IPS-15b (cell line): ENCODE results near the gene WNT9B.

ENCODE experiments used
- H3K27me3 ChIP-seq: one replicate; pipeline ENCODE4 v1.6.1; 2013; ENCODE audit warnings: low read length; ENCODE audit not compliant: control insufficient read depth, insufficient read depth
- H3K36me3 ChIP-seq: one replicate; pipeline ENCODE4 v1.6.1; 2013; ENCODE audit warnings: low read length; ENCODE audit not compliant: control insufficient read depth, insufficient read depth
- H3K4me1 ChIP-seq: one replicate; pipeline ENCODE4 v1.6.1; 2013; ENCODE audit warnings: mild to moderate bottlenecking, low read length; ENCODE audit not compliant: control insufficient read depth, insufficient read depth
- H3K4me3 ChIP-seq: one replicate; pipeline ENCODE4 v1.5.1; 2013; ENCODE audit warnings: low read depth, low read length
- H3K9ac ChIP-seq: one replicate; pipeline ENCODE4 v1.6.1; 2013; ENCODE audit warnings: low read depth, mild to moderate bottlenecking, low read length
- H3K9me3 ChIP-seq: one replicate; pipeline ENCODE4 v1.6.1; 2013; ENCODE audit warnings: mild to moderate bottlenecking, low read length; ENCODE audit not compliant: control insufficient read depth, insufficient read depth

WNT9B gene, protein sequence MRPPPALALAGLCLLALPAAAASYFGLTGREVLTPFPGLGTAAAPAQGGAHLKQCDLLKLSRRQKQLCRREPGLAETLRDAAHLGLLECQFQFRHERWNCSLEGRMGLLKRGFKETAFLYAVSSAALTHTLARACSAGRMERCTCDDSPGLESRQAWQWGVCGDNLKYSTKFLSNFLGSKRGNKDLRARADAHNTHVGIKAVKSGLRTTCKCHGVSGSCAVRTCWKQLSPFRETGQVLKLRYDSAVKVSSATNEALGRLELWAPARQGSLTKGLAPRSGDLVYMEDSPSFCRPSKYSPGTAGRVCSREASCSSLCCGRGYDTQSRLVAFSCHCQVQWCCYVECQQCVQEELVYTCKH

GRCh38 chr17:46851029-46851741 lies at the start of gene WNT9B:
Gene WNT9B (plus strand): TSS chr17:46851583. CDS start chr17:46851639, 56 bp downstream.
- peaks cover 70% of the 10 kb centered on the region for H3K27me3 ChIP-seq
- H3K9ac ChIP-seq: peak within 1 kb of the TSS; percentile 47
- no peaks in the 10 kb centered on the region for H3K9me3 ChIP-seq
- H3K36me3 ChIP-seq: no peaks in the 10 kb centered on the region
- H3K4me3 ChIP-seq: peak within 1 kb of the TSS; percentile 80
- peaks cover 8% of the 10 kb centered on the region for H3K4me1 ChIP-seq

- Histone ChIP-seq H3K27me3 (no peaks in the 10 kb centered on the region), H3K4me1 (no peaks in the 10 kb centered on the region), H3K9ac (no peak overlapping the region), H3K9me3 (no peaks in the 10 kb centered on the region), H3K36me3 (no peaks in the 10 kb centered on the region), H3K4me3 (no peak overlapping the region)
Measured at GRCh38 chr17:46802800-46803199, 48.6 kb upstream of the WNT9B start.

GRCh38 chr17:46803544-46803943 lies 47.8 kb upstream of the WNT9B start:
- H3K4me1 ChIP-seq: no peaks in the 10 kb centered on the region
- H3K4me3 ChIP-seq: no peak overlapping the region
- no peaks in the 10 kb centered on the region for H3K27me3 ChIP-seq
- no peaks in the 10 kb centered on the region for H3K36me3 ChIP-seq
- no peak overlapping the region for H3K9ac ChIP-seq
- H3K9me3 ChIP-seq: no peaks in the 10 kb centered on the region

GRCh38 chr17:46805771-46806170 lies 45.6 kb upstream of the WNT9B start:
- no peak overlapping the region for H3K4me3 ChIP-seq
- no peaks in the 10 kb centered on the region for H3K4me1 ChIP-seq
- H3K27me3 ChIP-seq: no peaks in the 10 kb centered on the region

GRCh38 chr17:46809110-46809571 lies 42.2 kb upstream of the WNT9B start:
- Histone ChIP-seq H3K27me3 (peaks cover 14% of the 10 kb centered on the region), H3K9ac (no peak overlapping the region), H3K4me1 (no peaks in the 10 kb centered on the region), H3K4me3 (no peak overlapping the region), H3K36me3 (no peaks in the 10 kb centered on the region), H3K9me3 (no peaks in the 10 kb centered on the region)

More at GRCh38 chr17:46805771-46806170, 45.6 kb upstream of the WNT9B start:
- Histone ChIP-seq H3K36me3 (no peaks in the 10 kb centered on the region), H3K9ac (no peak overlapping the region), H3K9me3 (no peaks in the 10 kb centered on the region)

DNA sequence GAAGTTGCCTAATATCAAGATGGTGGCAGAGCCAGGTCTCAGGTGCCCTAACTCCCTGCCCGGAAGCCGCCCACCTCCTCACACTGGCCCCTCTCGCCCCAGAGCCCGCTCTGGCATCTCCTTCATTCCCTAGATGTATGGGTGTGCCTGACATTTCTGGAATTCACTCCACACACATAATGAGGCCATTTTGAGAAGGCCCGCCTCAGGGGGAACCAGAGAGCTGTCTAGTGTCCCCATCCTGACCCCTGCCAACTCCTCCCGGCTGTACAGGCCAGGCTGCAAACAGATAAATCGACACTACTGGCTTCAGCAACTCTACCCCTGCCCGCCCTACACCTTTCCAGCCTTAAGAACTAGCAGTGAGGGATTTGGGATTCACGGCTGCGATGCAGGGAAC lies 40.5 kb upstream of the WNT9B start:
- Histone ChIP-seq H3K9me3 (no peaks in the 10 kb centered on the region), H3K4me1 (no peaks in the 10 kb centered on the region), H3K27me3 (peaks cover 29% of the 10 kb centered on the region), H3K9ac (no peak overlapping the region), H3K36me3 (no peaks in the 10 kb centered on the region), H3K4me3 (no peak overlapping the region)

GRCh38 chr17:46811978-46812583 lies 39.3 kb upstream of the WNT9B start:
- no peaks in the 10 kb centered on the region for H3K9me3 ChIP-seq
- H3K27me3 ChIP-seq: peaks cover 41% of the 10 kb centered on the region
- no peak overlapping the region for H3K4me3 ChIP-seq
- H3K9ac ChIP-seq: no peak overlapping the region
- no peaks in the 10 kb centered on the region for H3K4me1 ChIP-seq
- no peaks in the 10 kb centered on the region for H3K36me3 ChIP-seq

GRCh38 chr17:46812624-46813318 lies 38.6 kb upstream of the WNT9B start:
- peaks cover 48% of the 10 kb centered on the region for H3K27me3 ChIP-seq

GRCh38 chr17:46813920-46814319 lies 37.5 kb upstream of the WNT9B start:
- H3K27me3 ChIP-seq: peaks cover 52% of the 10 kb centered on the region
- no peak overlapping the region for H3K9ac ChIP-seq
- H3K9me3 ChIP-seq: no peaks in the 10 kb centered on the region
- H3K4me3 ChIP-seq: no peak overlapping the region
- H3K4me1 ChIP-seq: no peaks in the 10 kb centered on the region
- H3K36me3 ChIP-seq: no peaks in the 10 kb centered on the region

More at GRCh38 chr17:46812624-46813318, 38.6 kb upstream of the WNT9B start:
- H3K4me1 ChIP-seq: no peaks in the 10 kb centered on the region
- H3K9ac ChIP-seq: no peak overlapping the region
- no peaks in the 10 kb centered on the region for H3K9me3 ChIP-seq
- no peaks in the 10 kb centered on the region for H3K36me3 ChIP-seq
- H3K4me3 ChIP-seq: no peak overlapping the region

GRCh38 chr17:46814446-46814845 lies 36.9 kb upstream of the WNT9B start:
- H3K27me3 ChIP-seq: peaks cover 57% of the 10 kb centered on the region
- no peaks in the 10 kb centered on the region for H3K36me3 ChIP-seq
- peaks cover 1% of the 10 kb centered on the region for H3K4me1 ChIP-seq
- no peak overlapping the region for H3K9ac ChIP-seq
- H3K9me3 ChIP-seq: no peaks in the 10 kb centered on the region
- H3K4me3 ChIP-seq: no peak overlapping the region
